IPS-11a (cell line): ENCODE data around the gene IKZF1.

Experiments
- H3K4me3 ChIP-seq: one replicate; pipeline ENCODE4 v1.5.1; 2013; ENCODE audit warnings: low read depth, low read length, control low read depth

The IKZF1 gene

DNA sequence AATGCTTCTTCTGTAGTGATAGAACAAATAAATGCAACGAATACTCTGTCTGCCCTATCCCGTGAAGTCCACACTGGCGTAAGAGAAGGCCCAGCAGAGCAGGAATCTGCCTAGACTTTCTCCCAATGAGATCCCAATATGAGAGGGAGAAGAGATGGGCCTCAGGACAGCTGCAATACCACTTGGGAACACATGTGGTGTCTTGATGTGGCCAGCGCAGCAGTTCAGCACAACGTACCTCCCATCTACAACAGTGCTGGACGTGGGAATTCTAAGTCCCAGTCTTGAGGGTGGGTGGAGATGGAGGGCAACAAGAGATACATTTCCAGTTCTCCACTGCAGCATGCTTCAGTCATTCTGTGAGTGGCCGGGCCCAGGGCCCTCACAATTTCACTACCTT, 99.9 kb downstream of the IKZF1 start:
- no peak overlapping the region for H3K4me3 ChIP-seq

DNA sequence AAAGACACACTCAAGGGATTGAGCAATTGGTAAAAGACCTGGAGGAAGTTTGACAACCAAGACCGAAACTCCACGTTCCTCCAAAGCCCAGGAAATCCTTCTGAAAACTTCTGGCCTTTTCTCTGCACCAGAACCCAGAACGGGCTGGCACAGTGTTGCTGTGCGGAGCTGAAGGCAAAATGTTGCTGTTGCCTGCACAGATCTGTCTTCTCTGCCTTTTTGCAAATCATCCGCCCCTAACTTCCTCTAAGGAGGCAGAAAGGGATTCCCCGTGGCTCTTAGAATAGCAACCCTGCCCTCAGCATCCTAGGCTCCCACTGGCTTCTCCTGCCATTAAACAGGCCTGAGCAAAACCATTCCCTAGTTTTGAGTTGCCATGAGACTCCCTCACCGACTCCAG, 100.7 kb downstream of the IKZF1 start:
- H3K4me3 ChIP-seq: no peak overlapping the region

DNA sequence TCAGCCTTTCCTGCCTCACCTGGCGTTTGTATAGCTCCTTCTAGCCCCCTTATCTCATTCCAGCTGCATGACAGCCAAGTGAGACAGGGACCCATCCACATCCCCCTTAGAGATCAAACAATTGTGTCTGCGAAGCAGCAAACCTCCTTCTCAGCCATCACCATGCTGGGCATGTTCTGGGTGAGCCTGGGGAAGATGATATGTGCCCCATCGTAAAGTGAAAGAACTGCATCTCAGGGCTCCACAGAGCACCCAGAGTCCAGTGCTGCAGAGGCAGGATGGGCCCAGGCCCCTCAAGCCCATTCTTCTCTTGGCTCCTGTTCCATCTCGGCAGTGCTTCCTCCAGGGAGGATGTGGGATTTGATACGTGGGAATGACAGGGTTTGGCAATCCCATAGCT, 102.4 kb downstream of the IKZF1 start:
- no peak overlapping the region for H3K4me3 ChIP-seq

DNA sequence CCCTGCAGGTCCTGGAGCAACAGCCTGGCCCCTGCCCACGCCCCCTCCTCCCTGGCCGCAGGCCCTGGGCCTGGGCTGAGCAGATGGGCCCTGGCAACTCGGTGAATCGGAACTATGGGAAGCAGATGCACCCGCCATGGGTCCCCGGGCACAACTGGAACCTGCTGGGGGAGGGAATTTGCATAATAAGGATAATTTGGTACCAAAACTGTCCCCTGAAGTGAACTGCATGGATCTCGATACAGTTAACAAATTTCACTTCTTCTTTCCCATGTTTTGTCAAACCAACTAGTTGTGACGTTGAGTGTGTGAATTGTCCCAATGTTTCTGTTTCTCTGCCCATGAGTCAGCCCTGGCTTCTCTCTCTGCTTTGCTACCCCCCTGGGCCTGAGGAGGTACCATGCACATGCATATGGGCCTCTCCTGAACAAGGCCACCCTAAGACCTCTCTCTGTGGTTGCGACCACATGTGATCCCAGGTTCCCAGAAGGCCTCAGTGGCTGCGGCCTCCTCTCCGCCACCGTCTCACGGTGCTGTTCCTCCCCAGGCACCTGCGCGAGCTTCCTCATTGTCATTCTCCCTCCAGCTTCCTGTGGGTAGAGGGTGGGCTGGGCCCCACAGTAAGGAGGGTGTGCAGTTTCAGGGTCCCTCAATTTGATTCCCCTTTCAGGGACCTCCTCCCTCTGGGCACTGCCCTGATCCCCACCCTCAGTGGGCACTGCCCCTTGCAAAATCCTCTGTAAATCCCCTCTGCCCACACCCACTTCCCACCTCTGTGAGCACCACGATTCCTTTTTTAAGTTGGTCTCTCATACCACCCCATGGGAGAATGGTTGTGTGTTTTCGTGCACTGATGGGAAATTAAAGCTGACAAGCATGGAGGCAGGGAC, 105.6 kb downstream of the IKZF1 start:
- no peak overlapping the region for H3K4me3 ChIP-seq

DNA sequence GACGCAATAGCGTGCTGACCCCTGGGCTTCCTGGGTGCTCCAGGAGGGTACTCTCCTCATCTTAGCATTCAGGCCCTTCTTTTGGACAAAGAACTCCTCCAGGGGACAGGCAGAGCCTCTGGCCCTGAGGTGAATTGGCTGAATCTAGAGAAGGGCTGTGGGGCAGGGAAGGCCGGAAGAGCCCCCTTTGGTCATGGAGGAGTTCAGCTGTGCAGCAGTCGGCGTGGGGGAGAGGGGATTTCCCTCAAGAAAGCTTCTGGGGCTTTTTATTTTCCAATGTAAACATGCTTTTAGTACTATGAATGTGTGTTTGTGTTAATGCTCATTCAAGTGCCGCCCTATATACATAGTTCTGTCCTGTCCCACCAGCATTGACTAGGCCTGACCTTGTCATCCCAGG, 106.8 kb downstream of the IKZF1 start:
- no peak overlapping the region for H3K4me3 ChIP-seq

DNA sequence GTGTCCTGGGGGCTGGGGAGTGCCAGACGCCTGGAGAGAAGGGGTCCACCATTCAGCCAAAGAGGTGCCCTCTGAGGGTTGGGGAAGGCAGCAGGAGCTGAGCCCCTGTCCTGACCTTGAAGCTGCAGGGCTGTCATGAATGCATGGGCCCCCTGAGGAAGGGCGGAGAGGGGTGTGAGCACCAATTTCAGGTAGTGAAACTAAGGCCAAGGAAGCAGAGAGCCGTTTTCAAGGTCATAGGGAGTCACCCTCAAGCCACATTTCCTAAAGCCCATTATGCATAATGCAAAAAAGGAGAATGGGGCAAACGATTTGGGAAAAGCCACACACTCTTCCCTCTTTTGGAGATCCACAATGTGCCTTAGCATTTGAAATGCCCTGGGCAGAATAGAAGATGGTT, 108.5 kb downstream of the IKZF1 start:
- H3K4me3 ChIP-seq: no peak overlapping the region

DNA sequence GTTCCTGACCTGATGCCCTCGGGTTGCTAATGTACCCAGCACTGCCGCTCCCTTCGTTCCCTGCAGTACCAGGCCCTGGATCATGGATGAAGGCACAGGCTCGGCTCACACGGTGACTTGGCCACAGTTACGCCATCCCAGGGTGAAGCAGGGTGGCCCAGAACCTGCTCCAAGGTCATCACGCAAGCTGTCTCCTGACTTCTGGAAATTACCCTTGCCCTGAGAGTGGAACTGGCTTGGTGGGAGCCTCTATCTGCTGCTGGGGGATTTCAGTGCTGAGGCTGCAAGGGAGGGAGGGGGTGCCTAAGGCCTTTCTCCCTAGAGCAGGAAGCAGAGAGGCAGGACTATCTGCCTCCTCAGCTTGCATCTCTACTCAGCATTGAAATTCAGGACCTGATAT, 109.0 kb downstream of the IKZF1 start:
- no peak overlapping the region for H3K4me3 ChIP-seq

DNA sequence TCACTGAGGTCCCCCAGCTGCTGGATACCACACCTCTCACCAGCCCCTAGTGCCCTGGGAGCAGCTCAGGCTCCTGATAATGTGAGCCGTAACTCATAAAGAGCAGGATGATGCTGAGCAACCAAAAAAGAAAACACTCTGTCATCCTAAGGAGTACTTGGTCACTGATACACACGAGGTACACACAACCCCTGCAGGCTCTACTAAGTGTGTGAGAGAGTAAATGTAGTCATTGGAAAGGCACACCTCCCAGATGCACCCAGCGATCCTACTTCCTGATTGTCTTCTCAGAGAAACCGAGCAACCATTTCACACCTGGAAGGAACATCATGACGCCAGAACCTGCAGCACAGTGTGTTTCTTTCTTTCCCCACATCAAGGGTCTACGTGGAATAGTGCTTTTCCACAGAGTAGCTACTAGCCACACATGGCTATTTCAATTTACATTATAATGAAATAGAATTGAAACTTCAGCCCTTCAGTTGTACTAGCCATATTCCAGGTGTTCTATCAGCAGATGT, 111.4 kb downstream of the IKZF1 start:
- no peak overlapping the region for H3K4me3 ChIP-seq

DNA sequence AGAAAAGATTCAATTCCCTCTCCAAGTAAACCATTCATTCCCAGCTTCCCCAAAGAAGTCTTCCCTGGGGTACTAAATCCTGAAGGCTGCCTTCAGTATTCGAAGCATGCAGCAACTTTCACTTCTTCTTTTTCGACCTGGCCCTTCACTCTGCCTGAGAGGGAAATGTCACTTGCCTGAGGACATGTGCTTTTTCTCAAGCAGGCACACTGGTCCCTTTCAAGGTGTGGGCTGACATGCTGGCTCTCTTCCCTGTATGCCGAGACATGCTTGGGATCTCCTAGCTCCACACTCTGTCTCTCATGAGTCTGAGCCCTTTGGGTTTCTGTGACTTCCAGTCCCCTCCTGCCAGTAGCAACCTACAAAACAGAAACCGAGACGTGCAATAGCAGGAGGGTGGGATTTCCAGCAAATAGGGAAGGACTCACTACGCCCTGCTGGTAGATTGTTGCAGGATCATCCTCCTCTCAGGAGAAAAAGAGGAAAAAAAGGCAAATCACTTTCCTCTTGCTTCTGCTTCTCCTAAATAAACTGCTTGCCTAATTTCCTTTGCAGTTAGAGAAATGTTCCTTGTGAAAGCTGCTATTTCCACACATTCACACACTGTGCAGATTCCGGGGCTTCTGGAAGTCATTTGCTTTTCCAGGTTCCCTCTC, 112.1 kb downstream of the IKZF1 start:
- H3K4me3 ChIP-seq: no peak overlapping the region

DNA sequence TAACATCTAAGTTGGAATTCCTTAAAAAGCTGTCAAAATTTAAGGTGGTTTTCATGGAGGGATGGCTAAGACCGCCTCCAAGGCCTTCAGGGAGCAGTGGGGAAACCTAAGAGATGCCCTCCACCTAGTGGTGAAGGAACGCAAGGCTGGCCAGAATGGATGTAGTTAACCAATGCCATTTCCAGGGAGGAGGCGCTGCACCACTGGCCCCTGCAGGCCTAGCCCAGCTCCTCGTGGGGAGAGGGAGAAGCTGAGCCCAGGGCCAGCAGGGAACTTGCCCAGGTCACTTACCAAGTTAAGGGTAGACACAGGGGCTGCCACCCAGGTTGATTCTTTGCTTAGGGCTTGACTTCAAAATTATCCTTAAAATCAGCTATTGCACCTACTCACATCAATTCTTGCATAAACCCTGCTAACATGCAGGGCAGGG, 113.6 kb downstream of the IKZF1 start:
- H3K4me3 ChIP-seq: no peak overlapping the region

DNA sequence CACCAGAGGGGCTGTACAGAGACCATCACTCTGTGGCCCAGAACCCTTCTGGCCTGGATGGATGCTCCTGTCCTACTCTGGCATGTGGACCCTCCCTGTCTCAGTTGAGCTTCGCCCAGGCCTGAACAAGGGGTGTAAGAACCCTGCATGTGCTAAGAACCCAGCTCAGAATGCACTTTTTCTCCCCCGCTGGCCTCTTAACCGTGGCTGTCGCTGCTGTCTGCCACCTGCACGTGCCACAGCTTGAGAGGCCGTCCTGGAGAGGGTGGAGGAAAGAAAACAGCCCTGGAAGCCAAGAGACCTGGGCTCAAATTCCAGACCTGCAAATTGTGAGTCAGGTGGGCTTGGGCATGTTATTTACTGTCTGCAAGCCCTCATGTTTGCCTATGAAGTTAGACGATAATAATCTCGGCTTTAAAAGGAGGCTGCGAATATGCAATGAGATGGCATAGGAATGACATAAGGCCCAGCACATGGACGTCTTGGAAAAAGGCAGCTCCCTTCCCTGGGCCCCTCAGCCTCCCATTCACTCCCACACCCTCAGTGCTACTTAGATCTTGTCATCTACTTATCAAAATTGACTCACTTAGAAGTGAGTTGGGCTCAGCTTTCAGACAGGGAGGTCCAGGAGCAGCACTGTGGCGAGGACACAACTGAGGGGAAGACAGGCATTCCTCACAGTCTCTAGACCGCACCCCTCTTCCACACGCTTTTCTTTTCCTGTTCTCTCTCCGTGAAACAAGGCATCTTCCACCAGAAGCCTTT, 114.2 kb downstream of the IKZF1 start:
- H3K4me3 ChIP-seq: no peak overlapping the region

DNA sequence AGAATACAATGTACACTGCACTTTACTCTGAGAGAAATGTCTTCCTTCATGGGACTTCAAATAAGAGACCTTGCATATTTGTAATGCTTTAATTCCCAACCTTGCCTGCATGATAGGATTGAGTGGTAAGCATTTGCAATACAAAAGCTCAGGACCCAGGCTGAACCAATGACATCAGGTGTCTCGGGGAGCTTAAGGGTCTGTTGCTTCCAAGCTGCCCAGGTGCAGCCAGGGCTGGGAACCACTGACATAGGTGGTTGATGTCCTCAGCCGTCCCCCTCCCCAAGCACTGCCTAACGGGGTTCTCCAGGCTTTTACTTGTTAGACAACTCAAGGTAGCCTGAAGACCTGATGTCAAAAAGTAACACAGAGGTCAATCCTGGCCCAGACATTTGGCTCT, 116.5 kb downstream of the IKZF1 start:
- no peak overlapping the region for H3K4me3 ChIP-seq

DNA sequence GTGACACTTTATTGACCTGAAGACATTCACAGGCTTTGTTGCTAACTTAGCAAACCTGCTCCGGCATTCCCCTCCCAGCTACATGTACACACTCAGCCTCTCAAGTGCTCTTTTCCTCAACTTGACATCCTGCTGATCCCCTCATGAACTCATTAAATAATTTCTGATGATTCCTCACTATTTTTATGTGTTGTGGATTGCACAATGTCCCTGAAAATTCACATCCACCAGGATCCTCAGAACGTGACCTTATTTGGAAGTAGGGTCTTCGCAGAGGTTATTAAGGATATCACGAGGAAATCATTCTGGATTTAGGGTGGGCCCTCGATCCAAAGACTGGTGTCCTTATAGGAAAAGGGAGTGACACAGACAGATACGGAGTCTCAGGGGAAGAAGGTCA, 118.3 kb downstream of the IKZF1 start:
- H3K4me3 ChIP-seq: no peak overlapping the region

DNA sequence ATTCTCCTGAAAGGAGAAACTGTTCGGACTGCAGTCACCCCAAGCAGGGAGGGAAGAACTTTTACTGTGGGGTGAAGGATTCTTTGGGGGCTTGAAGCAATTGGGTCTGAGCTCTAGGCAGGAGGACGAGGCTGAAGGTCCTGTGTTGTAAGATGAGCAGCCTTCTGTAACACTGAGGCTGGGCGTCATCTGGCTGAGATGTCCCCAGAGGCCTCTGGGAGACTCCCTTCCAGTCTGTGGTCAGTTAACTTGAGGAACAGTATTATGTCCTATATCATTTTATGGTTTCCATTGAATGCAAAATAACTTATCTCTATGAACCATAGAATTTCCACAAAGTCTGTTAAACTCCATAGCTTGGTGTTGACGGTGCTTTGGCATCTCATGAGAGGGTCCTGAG, 119.3 kb downstream of the IKZF1 start:
- no peak overlapping the region for H3K4me3 ChIP-seq

DNA sequence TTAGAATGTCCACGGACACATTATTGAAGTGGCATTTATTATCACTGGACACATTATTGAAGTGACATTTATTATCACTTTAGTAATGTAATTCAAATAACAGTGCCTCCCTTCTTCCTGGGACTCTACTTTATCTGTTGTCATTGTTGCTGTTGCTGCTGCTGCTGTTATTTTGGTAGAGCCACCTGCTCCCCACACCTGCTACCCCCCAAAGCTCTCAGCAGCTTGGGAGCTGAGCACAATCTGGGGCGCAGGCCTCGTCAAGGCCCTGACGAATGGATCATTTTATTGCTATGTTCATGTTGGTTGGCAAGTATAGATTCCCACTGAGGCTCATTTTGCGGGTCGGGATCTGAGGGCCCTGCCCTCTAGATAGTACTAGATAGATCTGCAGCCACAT, 120.8 kb downstream of the IKZF1 start:
- H3K4me3 ChIP-seq: no peak overlapping the region

DNA sequence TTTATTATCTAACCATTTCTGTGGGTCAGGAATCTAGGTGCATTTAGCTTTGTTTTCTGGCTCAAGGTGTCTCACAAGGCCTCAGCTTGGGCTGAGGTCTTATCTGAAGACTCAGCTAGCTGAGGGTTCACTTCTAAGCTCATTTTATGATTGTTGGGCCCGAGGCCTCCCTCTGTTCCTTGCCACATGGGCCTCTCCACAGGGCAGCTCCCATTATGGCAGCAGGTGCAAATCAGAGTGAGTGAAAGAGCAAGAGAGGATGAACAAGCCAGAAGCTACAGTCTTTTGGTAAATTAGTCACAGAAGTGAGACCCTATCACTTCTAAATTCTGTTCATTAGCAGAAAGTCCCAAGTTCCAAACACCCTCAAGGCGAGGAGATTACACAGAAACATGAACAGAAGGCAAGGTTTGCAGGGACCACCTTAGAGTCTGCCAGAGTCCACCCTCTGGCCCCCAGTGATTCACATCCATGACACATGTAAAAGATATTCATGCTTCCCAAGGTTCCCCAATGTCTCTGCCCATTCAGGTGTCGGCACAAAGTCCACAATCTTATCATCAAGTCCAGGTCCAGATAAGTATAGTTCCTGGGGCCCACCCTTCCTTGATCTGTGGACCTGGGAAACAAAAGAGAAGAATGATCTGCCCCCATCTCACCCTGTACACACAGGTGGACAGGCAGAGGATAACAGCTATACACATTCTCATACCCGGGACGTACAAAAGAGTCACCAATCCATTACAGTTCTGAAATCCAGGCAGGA, 121.9 kb downstream of the IKZF1 start:
- H3K4me3 ChIP-seq: no peak overlapping the region

DNA sequence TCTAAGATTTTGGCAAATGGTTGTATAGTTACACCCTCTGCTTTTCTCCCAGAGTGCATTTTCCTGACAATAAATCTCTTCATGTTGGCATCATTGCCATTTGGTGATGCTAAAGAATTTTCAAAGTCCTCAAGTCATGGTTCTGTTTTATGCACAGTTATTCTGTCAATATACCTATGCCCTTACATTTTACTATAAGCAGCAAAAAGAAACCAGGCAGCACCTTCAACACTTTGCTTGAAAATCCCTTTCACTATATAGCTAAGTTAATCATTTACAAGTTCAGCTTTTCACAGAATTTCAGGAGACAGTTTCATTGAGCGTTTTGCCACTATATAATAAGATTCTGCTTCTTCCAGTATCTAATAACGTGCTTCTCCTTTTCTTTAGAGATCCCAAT, 123.0 kb downstream of the IKZF1 start:
- no peak overlapping the region for H3K4me3 ChIP-seq

DNA sequence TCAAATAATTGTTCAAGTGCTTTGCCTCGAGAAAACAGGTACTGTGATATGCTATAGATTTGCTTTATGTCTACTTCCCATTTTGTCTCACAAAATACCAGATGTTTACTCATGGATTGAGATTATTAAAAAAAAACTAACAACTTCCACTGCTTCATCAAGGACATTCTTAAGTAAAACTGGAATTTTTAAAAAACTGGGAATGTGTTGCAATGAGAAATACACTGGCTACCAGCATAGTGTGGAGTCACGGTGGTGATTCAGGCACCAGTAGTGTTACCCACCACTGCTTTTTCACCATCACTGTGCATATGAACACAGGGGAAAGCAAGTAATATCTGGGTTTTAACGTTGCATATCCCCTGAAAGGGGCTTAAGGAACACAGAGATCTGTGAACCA, 124.4 kb downstream of the IKZF1 start:
- H3K4me3 ChIP-seq: no peak overlapping the region

DNA sequence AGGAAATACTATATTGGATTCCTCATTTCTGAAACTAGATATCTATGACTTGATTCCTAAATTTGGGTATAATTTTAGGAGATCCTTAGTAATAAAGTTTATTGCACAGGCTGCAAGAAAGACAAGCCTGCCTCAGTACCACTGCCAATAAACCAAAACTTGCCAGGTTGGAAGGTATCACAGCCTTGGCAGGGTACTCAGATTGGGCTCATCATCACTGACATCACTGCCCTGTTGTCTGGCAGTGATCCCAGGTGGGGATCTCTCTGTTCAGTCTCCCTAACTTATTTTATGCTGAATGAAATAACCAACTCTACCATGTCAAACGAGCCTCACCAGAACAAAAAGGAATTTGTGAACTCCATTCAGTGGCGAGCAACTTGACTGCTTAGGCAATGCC, 126.8 kb downstream of the IKZF1 start:
- H3K4me3 ChIP-seq: no peak overlapping the region

DNA sequence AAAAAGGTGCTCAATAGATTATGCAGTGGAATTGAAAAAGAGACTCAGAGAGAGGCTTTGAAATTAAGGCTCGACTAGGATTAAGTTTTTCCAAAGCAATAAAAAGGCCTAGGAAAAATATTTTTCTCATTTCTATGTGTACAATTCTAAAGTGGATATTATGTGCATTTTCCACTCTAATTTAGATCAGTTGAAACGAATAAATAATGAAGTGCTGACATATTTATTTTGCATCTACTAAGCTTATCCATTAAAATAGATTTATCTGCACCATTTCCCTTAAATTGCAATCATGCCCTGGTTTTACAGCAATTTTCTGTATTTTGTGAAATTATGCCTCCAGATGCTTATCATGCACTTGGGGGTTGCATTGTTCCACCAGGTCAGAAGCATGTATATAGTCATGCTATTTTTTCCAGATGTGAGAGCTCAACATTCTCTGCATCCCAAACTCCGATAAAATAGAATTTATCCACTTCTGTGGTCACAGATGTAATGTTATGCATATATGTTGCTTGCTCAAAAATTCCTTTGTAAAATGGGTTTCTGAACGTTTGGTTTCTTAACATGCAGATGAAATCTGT, 127.3 kb downstream of the IKZF1 start:
- H3K4me3 ChIP-seq: no peak overlapping the region
